SK-N-MC (cell line): ENCODE measurements around the gene NEXMIF.
A peak's percentile ranks its signal among the peaks of the same experiment; 100 is the strongest.

ENCODE experiments used
- DNase-seq: peaks from one replicate; pipeline ENCODE4 v3.0.0-alpha.2; 2011; ENCODE audit warnings: low read depth, low spot score
- H3K27ac ChIP-seq: fragments of 200-600 bp; sonication (generic); 2 replicates; pipeline ENCODE4 v1.5.1; 2016; ENCODE audit warnings: mixed run types
- H3K36me3 ChIP-seq: fragments of 200-600 bp; sonication (generic); 2 replicates; pipeline ENCODE4 v1.6.1; 2017; ENCODE audit warnings: antibody characterized with exemption, low read length, mixed read lengths; ENCODE audit not compliant: insufficient read depth
- H3K4me3 ChIP-seq: fragments of 200-600 bp; sonication (generic); 2 replicates; pipeline ENCODE4 v1.5.1; 2016
- H3K9ac ChIP-seq: fragments of 200-600 bp; sonication (generic); 2 replicates; pipeline ENCODE4 v1.8.0; 2017; ENCODE audit warnings: mixed run types, mixed read lengths; ENCODE audit not compliant: insufficient read length
- H3K9me3 ChIP-seq: fragments of 200-600 bp; sonication (generic); 2 replicates; pipeline ENCODE4 v1.6.1; 2017; ENCODE audit warnings: low read depth, mild to moderate bottlenecking, antibody characterized with exemption, low read length, moderate library complexity, mixed read lengths
- EZH2 ChIP-seq: fragments of 200-600 bp; sonication (generic); IDR thresholded peaks from one replicate; pipeline ENCODE4 v1.6.1; 2017; ENCODE audit warnings: antibody characterized with exemption
- FOXP2 ChIP-seq: optimal IDR thresholded peaks from 2 replicates; pipeline ENCODE3; 2011; ENCODE audit warnings: mild to moderate bottlenecking, moderate library complexity; ENCODE audit not compliant: insufficient read depth; ENCODE audit errors: extremely low read length, control extremely low read depth
- POLR2AphosphoS5 ChIP-seq: IDR thresholded peaks from 2 replicates; pipeline ENCODE4 v1.6.1; 2012; ENCODE audit warnings: mild to moderate bottlenecking, low read depth, low read length, borderline replicate concordance

The NEXMIF gene

DNA sequence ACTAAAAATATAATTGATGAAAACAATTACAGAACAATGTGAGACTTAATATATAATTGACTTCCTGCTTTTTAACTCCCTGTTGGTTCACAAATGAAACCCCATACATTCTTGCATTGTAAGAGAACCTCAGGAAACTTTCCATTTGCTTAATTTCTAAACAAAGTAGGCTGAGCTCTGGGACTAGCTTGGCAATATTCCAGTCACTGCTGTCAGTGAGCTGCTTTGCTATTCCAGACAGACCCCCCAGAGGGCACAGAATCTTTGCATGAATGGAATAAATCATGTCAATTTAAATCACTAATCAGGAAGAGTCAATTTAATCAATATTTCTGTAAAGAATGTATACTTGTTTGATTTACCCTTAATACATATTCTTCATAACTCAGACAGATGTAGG is 110.6 kb downstream of the NEXMIF start:
- H3K9me3 ChIP-seq, result no peaks in the 10 kb centered on the region
- H3K9ac ChIP-seq, result no peak overlapping the region
- no peak overlapping the region for H3K27ac ChIP-seq
- H3K36me3 ChIP-seq, result no peaks in the 10 kb centered on the region
- peak; percentile 34 for DNase-seq
- no peak for TF ChIP-seq EZH2
- TF ChIP-seq FOXP2, result no peak
- TF ChIP-seq POLR2AphosphoS5, result no peak
- no peak overlapping the region for H3K4me3 ChIP-seq

GRCh38 chrX:74804574-74804973 is 120.7 kb downstream of the NEXMIF start:
- TF ChIP-seq POLR2AphosphoS5 (no peak), EZH2 (no peak)
- DNase-seq, result no peak
- H3K36me3 ChIP-seq, result no peaks in the 10 kb centered on the region
- no peak overlapping the region for H3K27ac ChIP-seq
- no peak overlapping the region for H3K9ac ChIP-seq
- H3K9me3 ChIP-seq, result no peaks in the 10 kb centered on the region
- H3K4me3 ChIP-seq, result no peak overlapping the region

GRCh38 chrX:74800062-74800461 is 125.2 kb downstream of the NEXMIF start:
- TF ChIP-seq POLR2AphosphoS5 (no peak), FOXP2 (no peak), EZH2 (no peak)
- no peak overlapping the region for H3K9ac ChIP-seq
- no peak overlapping the region for H3K4me3 ChIP-seq
- no peak overlapping the region for H3K27ac ChIP-seq
- DNase-seq, result no peak
- H3K36me3 ChIP-seq, result no peaks in the 10 kb centered on the region
- no peaks in the 10 kb centered on the region for H3K9me3 ChIP-seq

- Histone ChIP-seq H3K9me3 (no peaks in the 10 kb centered on the region), H3K27ac (no peak overlapping the region), H3K36me3 (no peaks in the 10 kb centered on the region), H3K9ac (no peak overlapping the region), H3K4me3 (no peak overlapping the region)
- TF ChIP-seq FOXP2 (no peak), EZH2 (no peak), POLR2AphosphoS5 (no peak)
- no peak for DNase-seq
Measured at GRCh38 chrX:74797338-74797887, 127.8 kb downstream of the NEXMIF start.

DNA sequence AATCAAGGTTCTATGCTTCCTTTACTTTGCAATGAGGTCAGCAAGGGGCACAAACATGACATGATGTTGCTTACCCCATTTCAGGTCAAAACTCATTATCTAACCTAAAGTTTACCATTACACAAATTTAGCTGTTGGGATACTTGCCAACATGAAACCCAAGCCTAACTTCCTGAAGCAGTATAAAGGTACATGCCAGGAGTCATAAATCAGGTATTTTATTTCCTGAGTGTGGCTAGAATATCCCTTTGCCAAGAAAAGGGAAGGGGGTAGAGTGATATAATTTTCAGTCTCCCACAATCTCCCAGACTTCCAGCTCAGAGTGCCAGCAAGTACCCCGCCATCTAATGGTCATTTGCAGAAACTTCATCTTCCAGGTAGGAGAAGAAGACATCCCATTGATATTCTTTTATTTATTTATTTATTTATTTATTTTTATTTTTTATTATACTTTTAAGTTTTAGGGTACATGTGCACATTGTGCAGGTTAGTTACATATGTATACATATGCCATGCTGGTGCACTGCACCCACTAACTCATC is 136.6 kb downstream of the NEXMIF start:
- no peak overlapping the region for H3K4me3 ChIP-seq
- DNase-seq, result no peak
- no peaks in the 10 kb centered on the region for H3K36me3 ChIP-seq
- no peaks in the 10 kb centered on the region for H3K9me3 ChIP-seq
- no peak overlapping the region for H3K27ac ChIP-seq
- no peak for TF ChIP-seq POLR2AphosphoS5
- no peak overlapping the region for H3K9ac ChIP-seq

DNA sequence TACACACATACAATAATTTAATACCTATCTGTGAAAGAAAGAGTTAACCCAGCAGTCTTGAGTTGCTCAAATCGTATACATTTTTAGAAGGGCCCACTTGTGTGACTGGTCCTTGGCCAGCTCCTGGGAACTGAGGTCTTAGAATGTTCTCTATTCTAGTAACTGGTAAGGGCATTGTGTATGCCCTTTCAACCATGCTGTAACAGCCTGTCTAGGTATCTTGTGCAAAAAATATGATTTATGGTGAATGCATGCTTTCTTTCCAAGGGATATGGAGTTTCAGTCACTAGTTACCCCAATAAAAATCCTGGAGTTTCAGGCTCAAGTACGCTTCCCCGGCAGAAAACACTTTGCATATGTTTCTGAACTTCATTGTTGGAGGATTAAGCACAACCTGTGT is 140.6 kb downstream of the NEXMIF start:
- H3K4me3 ChIP-seq, result no peak overlapping the region
- H3K9ac ChIP-seq, result no peak overlapping the region
- DNase-seq, result no peak
- TF ChIP-seq POLR2AphosphoS5, result no peak
- no peak for TF ChIP-seq FOXP2
- no peak for TF ChIP-seq EZH2
- no peaks in the 10 kb centered on the region for H3K36me3 ChIP-seq
- no peak overlapping the region for H3K27ac ChIP-seq
- no peaks in the 10 kb centered on the region for H3K9me3 ChIP-seq

GRCh38 chrX:74781507-74782034 is 143.7 kb downstream of the NEXMIF start:
- Histone ChIP-seq H3K36me3 (no peaks in the 10 kb centered on the region), H3K9ac (no peak overlapping the region), H3K27ac (no peak overlapping the region), H3K4me3 (no peak overlapping the region), H3K9me3 (no peaks in the 10 kb centered on the region)
- no peak for TF ChIP-seq FOXP2
- TF ChIP-seq POLR2AphosphoS5, result no peak
- TF ChIP-seq EZH2, result no peak
- DNase-seq, result no peak

GRCh38 chrX:74779175-74779574 is 146.1 kb downstream of the NEXMIF start:
- no peak for DNase-seq
- Histone ChIP-seq H3K9me3 (no peaks in the 10 kb centered on the region), H3K36me3 (no peaks in the 10 kb centered on the region), H3K4me3 (no peak overlapping the region), H3K27ac (no peak overlapping the region), H3K9ac (no peak overlapping the region)
- TF ChIP-seq POLR2AphosphoS5 (no peak), FOXP2 (no peak), EZH2 (no peak)

DNA sequence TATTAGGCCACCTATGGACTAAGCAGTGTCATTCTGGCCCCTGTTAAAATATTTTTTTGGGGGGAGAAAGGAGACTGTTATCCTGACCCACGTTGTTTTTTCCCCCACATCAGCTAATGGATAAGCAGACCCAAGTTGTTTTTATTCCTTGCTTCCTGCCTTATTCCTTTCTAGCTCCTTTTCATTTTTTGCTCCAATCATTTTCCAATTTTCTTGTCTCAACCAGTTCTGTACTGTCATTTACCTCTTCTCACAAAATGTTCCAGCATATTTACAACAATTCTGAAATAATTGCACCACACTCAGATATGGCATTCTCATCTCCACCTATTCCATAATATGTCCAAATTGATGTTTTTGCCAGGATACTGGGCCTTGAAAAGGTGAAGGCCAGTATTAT is 150.3 kb downstream of the NEXMIF start:
- no peak overlapping the region for H3K9ac ChIP-seq
- no peak overlapping the region for H3K4me3 ChIP-seq
- DNase-seq, result no peak
- H3K27ac ChIP-seq, result no peak overlapping the region
- no peaks in the 10 kb centered on the region for H3K9me3 ChIP-seq
- no peak for TF ChIP-seq FOXP2
- no peak for TF ChIP-seq EZH2
- no peak for TF ChIP-seq POLR2AphosphoS5
- no peaks in the 10 kb centered on the region for H3K36me3 ChIP-seq
